Hippocampal formation (tissue), 2 donors: Measurements from ENCODE around the gene CNPY2.
A peak's percentile ranks its signal among the peaks of the same experiment; 100 is the strongest.
"Not testable (repeated sequence)": the region's sequence is repeated elsewhere in the genome, so short reads cannot be mapped to it uniquely, and the experiment has no call there.

Experiments
- DNase-seq, 2 donors: peaks; one replicate each; lab custom pipeline; 2025; lab: John Stamatoyannopoulos, UW

Gene CNPY2

GRCh38 chr12:56333679-56334489, 18.1 kb upstream of the CNPY2 start, which contains the start of gene PAN2:
TSS of gene PAN2 (minus strand) at chr12:56334000. CDS start at chr12:56333094, 906 bp downstream.
- DNase-seq, result peak; percentile 89 to 95

GRCh38 chr12:56333197-56333678, 17.4 kb upstream of the CNPY2 start:
- no peak for DNase-seq

- DNase-seq, result no peak
Observed at GRCh38 chr12:56332512-56333196, 16.9 kb upstream of the CNPY2 start.

- DNase-seq, result no peak
Observed at GRCh38 chr12:56330936-56331490, 15.2 kb upstream of the CNPY2 start.

GRCh38 chr12:56326533-56326932, 10.7 kb upstream of the CNPY2 start:
- DNase-seq, result no peak

- DNase-seq, result no peak
Observed at GRCh38 chr12:56326126-56326525, 10.3 kb upstream of the CNPY2 start.

- DNase-seq, result no peak
Observed at GRCh38 chr12:56324206-56324605, 8.4 kb upstream of the CNPY2 start.

GRCh38 chr12:56321610-56322009, 5.8 kb upstream of the CNPY2 start:
- DNase-seq, result not testable (repeated sequence)

- no peak for DNase-seq
Observed at GRCh38 chr12:56321027-56321426, 5.2 kb upstream of the CNPY2 start.

- no peak for DNase-seq
Observed at GRCh38 chr12:56317675-56318074, 1.9 kb upstream of the CNPY2 start.

GRCh38 chr12:56315249-56315621, 553 bp downstream of the CNPY2 start:
- DNase-seq, result peak; percentile 24 to 38

GRCh38 chr12:56311003-56311402, 4.8 kb downstream of the CNPY2 start:
- no peak for DNase-seq

- no peak for DNase-seq
Observed at GRCh38 chr12:56308714-56309113, 7.1 kb downstream of the CNPY2 start.

- DNase-seq, result no peak
Observed at GRCh38 chr12:56307221-56307965, 8.4 kb downstream of the CNPY2 start.

GRCh38 chr12:56304872-56305590, 10.8 kb downstream of the CNPY2 start:
- DNase-seq, result no peak

GRCh38 chr12:56304276-56304675, 11.5 kb downstream of the CNPY2 start:
- DNase-seq, result no peak

- no peak for DNase-seq
Observed at GRCh38 chr12:56300644-56301464, 14.9 kb downstream of the CNPY2 start.

- DNase-seq, result peak; percentile 97 to 98
Observed at GRCh38 chr12:56299853-56300643, 15.7 kb downstream of the CNPY2 start, which contains the start of gene CS. TSS of gene CS (minus strand) at chr12:56300330. CDS start at chr12:56300201, 129 bp downstream.

- DNase-seq, result no peak
Observed at GRCh38 chr12:56299308-56299852, 16.4 kb downstream of the CNPY2 start.
